Endothelial cell of umbilical vein (primary cell): Measurements from ENCODE around the gene CACTIN.

Experiments used
- CTCF ChIP-seq, 2 donors: IDR thresholded peaks; 1 replicate in 1 of 2; 2 replicates in 1 of 2; pipeline ENCODE4 v1.5.1; 2011; ENCODE audit warnings: low read length in 2 of 2, mild to moderate bottlenecking in 2 of 2, moderate library complexity in 2 of 2, control low read depth in 1 of 2, inconsistent platforms in 1 of 2, low read depth in 1 of 2; ENCODE audit not compliant: insufficient read depth in 1 of 2; ENCODE audit errors: extremely low read depth in 1 of 2
- EZH2 ChIP-seq: IDR thresholded peaks from 2 replicates; pipeline ENCODE4 v1.6.1; 2012; ENCODE audit warnings: borderline replicate concordance, low read depth, mild to moderate bottlenecking, moderate library complexity, low read length, inconsistent platforms; ENCODE audit not compliant: severe bottlenecking
- FOS ChIP-seq: IDR thresholded peaks from 2 replicates; pipeline ENCODE4 v1.6.1; 2011; ENCODE audit warnings: mild to moderate bottlenecking, low read length, moderate library complexity, borderline replicate concordance; ENCODE audit not compliant: insufficient read depth
- GATA2 ChIP-seq: IDR thresholded peaks from 2 replicates; pipeline ENCODE4 v1.7.0; 2011; ENCODE audit warnings: low read depth, mild to moderate bottlenecking, moderate library complexity, mixed read lengths, low read length; ENCODE audit not compliant: insufficient read length, insufficient read depth
- MYC ChIP-seq: IDR thresholded peaks from one replicate; pipeline ENCODE4 v1.6.1; 2011; ENCODE audit warnings: mild to moderate bottlenecking, low read depth, low read length
- POLR2A ChIP-seq: IDR thresholded peaks from 2 replicates; pipeline ENCODE4 v1.6.1; 2012; ENCODE audit warnings: low read depth, mild to moderate bottlenecking, control low read depth, low read length

DNA sequence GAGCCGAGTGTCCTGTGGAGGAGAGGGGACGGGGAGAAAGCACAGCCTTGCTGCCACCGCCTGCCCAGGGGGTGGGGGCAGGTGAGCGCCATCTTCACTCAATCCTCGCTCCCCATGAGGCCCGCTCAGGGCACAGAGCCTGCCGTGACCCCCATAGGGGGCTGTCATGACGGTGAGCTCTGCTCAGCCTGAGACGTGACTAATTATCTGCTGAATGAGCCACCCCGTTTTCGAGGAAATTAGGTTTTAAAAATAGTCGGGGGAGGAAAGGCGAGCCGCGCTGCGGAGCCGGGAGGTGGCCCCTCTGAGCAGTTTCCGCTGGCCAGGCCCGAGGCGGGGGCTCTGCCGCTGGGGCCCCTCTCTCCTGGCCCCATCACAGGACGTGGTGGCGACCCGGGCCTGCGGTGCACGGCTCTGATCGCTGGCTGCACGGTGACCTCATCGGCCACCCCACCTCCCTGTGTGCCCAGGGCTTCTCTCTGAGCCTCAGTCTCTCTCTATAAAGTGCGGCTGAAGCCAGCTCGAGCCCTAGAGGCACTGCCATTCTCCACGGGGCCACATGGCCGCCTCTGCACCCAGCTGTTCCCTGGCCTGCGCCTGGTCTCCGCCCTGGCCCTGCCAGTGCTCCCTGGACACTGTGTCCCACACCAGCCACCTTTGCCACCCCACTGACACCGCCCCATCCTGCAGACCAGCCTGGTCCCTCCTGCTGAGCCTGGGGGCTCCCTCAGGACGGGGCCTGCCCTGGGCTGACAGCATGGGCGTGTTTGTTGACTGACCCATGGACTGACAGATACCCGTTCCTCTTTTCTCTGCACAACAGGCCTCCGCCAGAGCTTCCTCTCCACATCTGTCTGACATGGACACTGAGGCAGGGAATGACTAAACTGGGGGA, 45.3 kb upstream of the CACTIN start:
- no peak for TF ChIP-seq POLR2A
- peak; percentile 15 to 40 for TF ChIP-seq CTCF (IDR thresholded peaks at IDR 0.05; ENCODE audit: extremely low read depth in 1 of 2, insufficient read depth in 1 of 2, low read depth in 1 of 2, low read length in 2 of 2)
- TF ChIP-seq MYC = no peak
- TF ChIP-seq EZH2 = no peak
- TF ChIP-seq FOS = peak; percentile 19
- TF ChIP-seq GATA2 = no peak
